Neuronal stem cell (in vitro differentiated cells): ENCODE measurements around the gene ITGA2.

Experiments
- DNase-seq: peaks from one replicate; pipeline ENCODE4 v3.0.0-alpha.2; 2013; ENCODE audit warnings: low spot score
- H2AFZ ChIP-seq: one replicate; pipeline ENCODE4 v1.6.1; 2013; ENCODE audit warnings: mild to moderate bottlenecking, low read length, inconsistent platforms
- H2AK5ac ChIP-seq: 2 replicates; pipeline ENCODE4 v1.6.1; 2013; ENCODE audit warnings: low read depth, mild to moderate bottlenecking, inconsistent platforms, low read length, moderate library complexity, mixed read lengths
- H2BK120ac ChIP-seq: 2 replicates; pipeline ENCODE4 v1.6.1; 2013; ENCODE audit warnings: low read depth, mild to moderate bottlenecking, inconsistent platforms, low read length, moderate library complexity, mixed read lengths
- H2BK12ac ChIP-seq: one replicate; pipeline ENCODE4 v1.6.1; 2013; ENCODE audit warnings: low read length, inconsistent platforms
- H2BK15ac ChIP-seq: 2 replicates; pipeline ENCODE4 v1.6.1; 2013; ENCODE audit warnings: mild to moderate bottlenecking, low read length, inconsistent platforms, mixed read lengths
- H2BK5ac ChIP-seq: one replicate; pipeline ENCODE4 v1.6.1; 2013; ENCODE audit warnings: inconsistent platforms, mild to moderate bottlenecking, low read length, moderate library complexity
- H3K14ac ChIP-seq: one replicate; pipeline ENCODE4 v1.6.1; 2013; ENCODE audit warnings: low read length, inconsistent platforms
- H3K18ac ChIP-seq: 2 replicates; pipeline ENCODE4 v1.6.1; 2013; ENCODE audit warnings: low read length, inconsistent platforms
- H3K23ac ChIP-seq: 2 replicates; pipeline ENCODE4 v1.6.1; 2013; ENCODE audit warnings: low read depth, mild to moderate bottlenecking, mixed read lengths, low read length, inconsistent platforms; ENCODE audit not compliant: poor library complexity
- H3K27ac ChIP-seq: replicated peaks from 3 replicates; pipeline ENCODE4 v1.5.1; 2013; ENCODE audit warnings: low read length, inconsistent platforms
- H3K27me3 ChIP-seq, 3 experiments: 2 replicates each; pipeline ENCODE4 v1.6.1; 2013; ENCODE audit warnings: low read length in 3 of 3, mild to moderate bottlenecking in 2 of 3, inconsistent platforms in 1 of 3, low read depth in 1 of 3, mixed read lengths in 1 of 3, moderate library complexity in 1 of 3; ENCODE audit not compliant: control insufficient read depth in 3 of 3, insufficient read depth in 3 of 3
- H3K36me3 ChIP-seq, 2 donors: replicated peaks in 1 of 2; 2 replicates each; pipeline ENCODE4 v1.6.1; 2013; ENCODE audit warnings: low read length in 2 of 2; ENCODE audit not compliant: control insufficient read depth in 2 of 2, insufficient read depth in 2 of 2
- H3K4ac ChIP-seq: 2 replicates; pipeline ENCODE4 v1.6.1; 2013; ENCODE audit warnings: inconsistent platforms, mild to moderate bottlenecking, low read length, moderate library complexity
- H3K4me1 ChIP-seq, 2 donors: 1 replicate in 1 of 2; 2 replicates in 1 of 2; pipeline ENCODE4 v1.6.1; 2013; ENCODE audit warnings: low read length in 2 of 2, low read depth in 1 of 2; ENCODE audit not compliant: control insufficient read depth in 2 of 2, insufficient read depth in 1 of 2
- H3K4me2 ChIP-seq: one replicate; pipeline ENCODE4 v1.6.1; 2013; ENCODE audit warnings: mild to moderate bottlenecking, low read length, inconsistent platforms; ENCODE audit not compliant: insufficient read depth, poor library complexity, severe bottlenecking
- H3K4me3 ChIP-seq, 2 donors: 2 replicates each; pipeline ENCODE4 v1.5.1; 2013; ENCODE audit warnings: low read length in 2 of 2, mild to moderate bottlenecking in 2 of 2, inconsistent platforms in 1 of 2, moderate library complexity in 1 of 2
- H3K79me1 ChIP-seq: one replicate; pipeline ENCODE4 v1.6.1; 2013; ENCODE audit warnings: low read depth, mild to moderate bottlenecking, inconsistent platforms, low read length, moderate library complexity
- H3K9ac ChIP-seq: one replicate; pipeline ENCODE4 v1.6.1; 2013; ENCODE audit warnings: mild to moderate bottlenecking, low read depth, low read length, inconsistent platforms; ENCODE audit not compliant: poor library complexity
- H3K9me3 ChIP-seq, 2 donors: replicated peaks in 1 of 2; 2 replicates each; pipeline versions ENCODE3 to v1.6.1; 2013; ENCODE audit warnings: low read length in 2 of 2, mild to moderate bottlenecking in 2 of 2, inconsistent platforms in 1 of 2, low read depth in 1 of 2, mixed read lengths in 1 of 2, moderate library complexity in 1 of 2; ENCODE audit not compliant: control insufficient read depth in 2 of 2, insufficient read depth in 1 of 2
- H4K8ac ChIP-seq: one replicate; pipeline ENCODE4 v1.6.1; 2013; ENCODE audit warnings: low read depth, mild to moderate bottlenecking, inconsistent platforms, low read length, moderate library complexity
- H4K91ac ChIP-seq: one replicate; pipeline ENCODE4 v1.6.1; 2013; ENCODE audit warnings: low read length, low read depth, mild to moderate bottlenecking, inconsistent platforms; ENCODE audit not compliant: poor library complexity
- WGBS, 2 donors: extraction: QIAGEN DNeasy Blood & Tissue Kit; methylation state at CpG; one replicate each; pipeline ENCODE4 v1.1.7; 2013; ENCODE audit warnings: missing lambda C conversion rate in 2 of 2, mixed read lengths in 1 of 2; ENCODE audit not compliant: insufficient read length in 2 of 2, insufficient replicate concordance in 1 of 2; ENCODE audit errors: extremely low coverage in 2 of 2; 5-methylcytosine and 5-hydroxymethylcytosine counted together

ITGA2 gene

DNA sequence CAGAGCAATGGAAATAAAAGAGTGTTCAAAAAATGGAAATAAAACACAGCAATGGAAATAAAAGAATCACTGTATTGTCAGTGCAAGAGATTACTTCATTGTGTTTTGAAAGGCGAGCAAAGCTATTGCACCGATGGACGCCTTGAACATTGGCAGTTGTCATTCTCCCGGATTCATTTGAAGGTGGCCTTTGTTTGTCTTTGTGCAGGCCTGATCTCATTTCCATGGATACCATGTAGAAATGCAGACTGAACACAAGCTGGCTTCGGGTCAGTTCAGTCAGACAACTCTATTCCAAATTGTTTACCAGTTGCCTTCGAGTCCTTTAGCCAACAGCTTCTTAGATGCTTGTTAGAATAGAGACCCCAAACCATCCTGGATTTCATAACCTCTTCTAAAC is 8.3 kb downstream of the ITGA2 start:
- Histone ChIP-seq H3K79me1 (no peaks in the 10 kb centered on the region), H2BK5ac (no peak overlapping the region), H3K4me2 (no peak overlapping the region), H2AK5ac (no peak overlapping the region), H2BK15ac (no peak overlapping the region), H3K4me1 (peaks cover 2 to 13% of the 10 kb centered on the region in 2 donors), H3K18ac (no peak overlapping the region), H3K27me3 (no peaks in the 10 kb centered on the region), H3K9me3 (no peaks in the 10 kb centered on the region), H3K4me3 (no peak overlapping the region), H3K36me3 (no peaks in the 10 kb centered on the region), H4K91ac (no peak overlapping the region), H2AFZ (no peak overlapping the region), H3K27ac (no peak overlapping the region), H2BK12ac (no peak overlapping the region), H3K4ac (no peak overlapping the region), H3K23ac (no peak overlapping the region), H3K14ac (no peak overlapping the region), H4K8ac (no peak overlapping the region), H3K9ac (no peak overlapping the region), H2BK120ac (no peak overlapping the region)
- WGBS, 2 donors, result no CpG with 5 or more reads among the region's 6 CpGs
- DNase-seq, result peak; percentile 68

DNA sequence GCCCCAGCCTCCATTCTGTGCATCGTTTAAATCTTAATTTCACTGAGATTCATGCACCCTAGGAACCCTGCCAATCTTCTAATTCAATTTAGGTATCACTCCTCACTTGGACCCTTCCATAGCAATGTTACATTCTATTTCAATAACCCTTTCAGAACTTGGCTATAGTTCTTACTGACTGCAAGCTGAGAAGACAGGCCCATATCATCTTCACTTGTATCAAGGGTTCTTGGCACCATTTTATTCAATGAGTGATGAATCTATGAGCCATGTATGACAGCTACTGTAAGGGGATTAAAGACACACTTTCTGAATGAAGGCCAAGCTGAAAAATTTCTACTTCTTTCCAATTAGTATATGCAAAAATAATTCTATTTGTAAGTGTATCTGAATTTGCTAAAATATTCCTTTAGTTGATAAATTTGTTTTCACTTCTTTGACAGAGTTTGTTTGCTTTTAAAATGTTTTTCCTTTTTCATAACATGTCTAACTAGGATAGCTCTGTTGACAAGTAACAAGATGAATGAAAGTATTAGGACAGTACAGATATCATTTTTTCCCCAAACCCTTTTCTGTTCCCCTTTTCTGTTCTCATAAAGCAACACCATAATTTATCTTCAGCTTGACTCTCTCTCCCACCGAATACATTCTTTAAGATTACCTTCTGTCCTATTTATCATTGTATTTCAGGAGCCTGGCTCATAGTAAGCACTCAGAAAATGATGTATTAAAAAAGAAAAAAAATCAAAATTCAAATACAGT is 9.6 kb downstream of the ITGA2 start:
- Histone ChIP-seq H3K4me3 (no peak overlapping the region), H3K4ac (no peak overlapping the region), H3K9ac (no peak overlapping the region), H2BK15ac (no peak overlapping the region), H3K14ac (no peak overlapping the region), H2BK12ac (no peak overlapping the region), H3K79me1 (no peaks in the 10 kb centered on the region), H3K23ac (no peak overlapping the region), H3K4me1 (peaks cover 2 to 13% of the 10 kb centered on the region in 2 donors), H4K8ac (no peak overlapping the region), H3K27me3 (no peaks in the 10 kb centered on the region), H2AFZ (no peak overlapping the region), H2BK120ac (no peak overlapping the region), H3K4me2 (no peak overlapping the region), H2AK5ac (no peak overlapping the region), H3K18ac (no peak overlapping the region), H4K91ac (no peak overlapping the region), H3K9me3 (no peaks in the 10 kb centered on the region), H3K27ac (no peak overlapping the region), H3K36me3 (no peaks in the 10 kb centered on the region), H2BK5ac (no peak overlapping the region)
- no peak for DNase-seq
- WGBS, 2 donors, result no CpG with 5 or more reads among the region's 2 CpGs

DNA sequence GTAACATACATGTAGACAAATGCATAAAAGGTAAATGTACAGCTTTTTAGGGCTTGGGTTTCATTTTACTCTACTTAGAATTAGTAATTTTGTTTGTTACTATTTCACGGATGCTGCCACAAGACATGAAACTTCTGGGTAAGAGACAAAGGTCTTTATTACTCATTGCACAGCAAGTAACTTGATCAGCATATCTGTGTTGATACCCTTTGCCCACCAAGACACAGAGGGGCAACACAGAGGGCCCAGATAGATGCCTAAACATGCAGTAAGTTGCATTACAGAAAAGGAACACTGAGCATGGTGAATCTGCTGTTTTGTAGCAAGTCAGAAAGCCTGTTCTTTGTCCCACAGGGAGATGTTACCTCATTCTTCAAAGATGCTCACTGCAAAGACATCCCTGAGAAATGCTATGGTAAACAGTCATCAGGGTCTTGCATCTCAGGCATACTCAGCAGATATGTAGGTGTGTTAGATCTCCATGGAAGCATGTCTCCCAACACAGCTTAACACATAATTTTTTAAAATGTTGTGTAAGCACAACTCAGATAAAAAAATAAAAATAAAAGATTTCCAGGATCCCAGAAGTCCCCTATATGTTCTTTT is 10.3 kb downstream of the ITGA2 start:
- H3K36me3 ChIP-seq, result no peaks in the 10 kb centered on the region
- no peaks in the 10 kb centered on the region for H3K27me3 ChIP-seq
- no peak overlapping the region for H3K27ac ChIP-seq
- no peaks in the 10 kb centered on the region for H3K9me3 ChIP-seq
- no peak overlapping the region for H2BK5ac ChIP-seq
- H4K8ac ChIP-seq, result no peak overlapping the region
- H4K91ac ChIP-seq, result no peak overlapping the region
- no peak overlapping the region for H2BK120ac ChIP-seq
- no peak overlapping the region for H2AK5ac ChIP-seq
- H2BK15ac ChIP-seq, result no peak overlapping the region
- no peak overlapping the region for H3K4me2 ChIP-seq
- no peak for DNase-seq
- WGBS, 2 donors, result no CpG with 5 or more reads among the region's 1 CpG
- no peak overlapping the region for H3K9ac ChIP-seq
- H3K4ac ChIP-seq, result no peak overlapping the region
- H2BK12ac ChIP-seq, result no peak overlapping the region
- no peak overlapping the region for H3K23ac ChIP-seq
- no peak overlapping the region for H3K4me3 ChIP-seq
- no peak overlapping the region for H2AFZ ChIP-seq
- no peaks in the 10 kb centered on the region for H3K79me1 ChIP-seq
- peaks cover 2 to 13% of the 10 kb centered on the region in 2 donors for H3K4me1 ChIP-seq
- H3K14ac ChIP-seq, result no peak overlapping the region
- H3K18ac ChIP-seq, result no peak overlapping the region

DNA sequence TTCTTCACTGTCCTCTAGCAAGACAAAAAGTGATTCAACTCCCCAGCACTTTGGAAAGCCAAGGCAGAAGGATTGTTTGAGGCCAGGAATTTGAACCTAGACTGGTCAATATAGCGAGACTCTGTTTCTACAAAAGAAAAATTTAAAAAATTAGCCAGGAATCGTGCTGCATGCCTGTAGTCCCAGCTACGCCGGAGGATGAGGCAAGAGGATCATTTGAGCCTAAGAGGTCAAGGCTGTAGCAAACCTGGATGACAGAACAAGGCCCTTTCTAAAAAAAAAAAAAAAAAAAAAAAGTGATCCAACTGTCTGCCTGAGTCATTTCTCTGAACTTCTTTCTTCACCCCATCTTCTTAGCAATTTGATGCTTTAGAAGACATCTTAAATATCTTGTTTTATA is 12.4 kb downstream of the ITGA2 start:
- Histone ChIP-seq H3K23ac (no peak overlapping the region), H3K18ac (no peak overlapping the region), H3K27ac (no peak overlapping the region), H3K4me3 (no peak overlapping the region), H3K14ac (no peak overlapping the region), H4K91ac (no peak overlapping the region), H3K4ac (no peak overlapping the region), H3K79me1 (no peaks in the 10 kb centered on the region), H3K27me3 (no peaks in the 10 kb centered on the region), H2BK120ac (no peak overlapping the region), H3K4me1 (peaks cover 0 to 20% of the 10 kb centered on the region in 2 donors), H2AFZ (no peak overlapping the region), H4K8ac (no peak overlapping the region), H3K9ac (no peak overlapping the region), H2BK12ac (no peak overlapping the region), H2AK5ac (no peak overlapping the region), H3K9me3 (no peaks in the 10 kb centered on the region), H3K36me3 (no peaks in the 10 kb centered on the region), H3K4me2 (no peak overlapping the region), H2BK5ac (no peak overlapping the region), H2BK15ac (no peak overlapping the region)
- DNase-seq, result no peak
- WGBS, 2 donors, result no CpG with 5 or more reads among the region's 4 CpGs
